A673 (cell line): Measurements from ENCODE around the gene MYO6. TPM values are rescaled to one million over a fixed set of nuclear protein-coding genes. Genes with fewer than 3 reads are reported as not detected.

ENCODE experiments used
- BruUV-seq: library from RNA; stranded (reverse); fragments of 400-500 nt; replicated peaks from 2 replicates; lab custom pipeline; 2021; lab: Mats Ljungman, UMichigan
- CTCF ChIA-PET: fragments of 300-600 bp; sonication (Branson Sonifier 250); formaldehyde crosslinking; loops from one replicate; lab custom pipeline; 2022; ENCODE audit warnings: antibody characterized with exemption; lab: Charles Lee
- POLR2A ChIA-PET: fragments of 300-600 bp; sonication (Branson Sonifier 250); formaldehyde crosslinking; loops from one replicate; lab custom pipeline; 2022; ENCODE audit warnings: antibody characterized with exemption; ENCODE audit not compliant: low non-redundant PET; lab: Charles Lee
- DNase-seq: peaks from one replicate; pipeline ENCODE4 v3.0.0-alpha.2; 2015; ENCODE audit warnings: low spot score
- H3K27ac ChIP-seq: fragments of 200-600 bp; sonication (generic); 2 replicates; pipeline ENCODE4 v1.5.1; 2016; ENCODE audit warnings: mixed run types, low read depth, mild to moderate bottlenecking, mixed read lengths, antibody characterized with exemption, low read length; ENCODE audit not compliant: poor library complexity, severe bottlenecking
- H3K27me3 ChIP-seq: fragments of 200-600 bp; sonication (generic); replicated peaks from 2 replicates; pipeline ENCODE4 v1.6.1; 2017; ENCODE audit warnings: mixed run types, low read depth, mild to moderate bottlenecking, mixed read lengths, antibody characterized with exemption, low read length; ENCODE audit not compliant: insufficient read depth, poor library complexity
- H3K36me3 ChIP-seq: fragments of 200-600 bp; sonication (generic); 2 replicates; pipeline ENCODE4 v1.6.1; 2016; ENCODE audit warnings: mixed run types, mild to moderate bottlenecking, mixed read lengths, antibody characterized with exemption, low read length; ENCODE audit not compliant: insufficient read depth, poor library complexity, severe bottlenecking
- H3K4me1 ChIP-seq: fragments of 200-600 bp; sonication (generic); 2 replicates; pipeline ENCODE4 v1.6.1; 2017; ENCODE audit warnings: mixed run types, mild to moderate bottlenecking, mixed read lengths, antibody characterized with exemption, low read length; ENCODE audit not compliant: insufficient read depth, poor library complexity, severe bottlenecking
- H3K4me3 ChIP-seq: fragments of 200-600 bp; sonication (generic); 2 replicates; pipeline ENCODE4 v1.5.1; 2016; ENCODE audit warnings: low read depth, mixed run types, mild to moderate bottlenecking, mixed read lengths, low read length; ENCODE audit not compliant: poor library complexity, severe bottlenecking
- H3K9me3 ChIP-seq: fragments of 200-600 bp; sonication (generic); 2 replicates; pipeline ENCODE4 v1.6.1; 2016; ENCODE audit warnings: mixed run types, low read depth, mild to moderate bottlenecking, mixed read lengths, antibody characterized with exemption, low read length; ENCODE audit not compliant: poor library complexity, severe bottlenecking
- CTCF ChIP-seq: fragments of 300-800, 200-600 bp; sonication (generic); conservative IDR thresholded peaks from 2 replicates; pipeline ENCODE4 v1.5.1; 2017; ENCODE audit warnings: low read depth, mild to moderate bottlenecking, antibody characterized with exemption, low read length, moderate library complexity, mixed read lengths
- EZH2 ChIP-seq: fragments of 200-600 bp; sonication (generic); IDR thresholded peaks from 2 replicates; pipeline ENCODE4 v1.6.1; 2017; ENCODE audit warnings: borderline replicate concordance, low read depth, mild to moderate bottlenecking, mixed read lengths, antibody characterized with exemption, low read length; ENCODE audit not compliant: poor library complexity, severe bottlenecking
- intact Hi-C: fragments of 100-400 bp; cut with micrococcal nuclease; formaldehyde crosslinking; loops from one replicate; pipeline ENCODE4 v1.10.0; 2022; ENCODE audit not compliant: unreplicated experiment
- total RNA-seq: library from RNA; stranded (reverse); gene quantifications from 2 replicates; pipeline ENCODE4 v1.2.3, GENCODE V29; 2021

Gene MYO6
- total RNA-seq, 1 experiment from 2014 or later: 1.8 TPM

DNA sequence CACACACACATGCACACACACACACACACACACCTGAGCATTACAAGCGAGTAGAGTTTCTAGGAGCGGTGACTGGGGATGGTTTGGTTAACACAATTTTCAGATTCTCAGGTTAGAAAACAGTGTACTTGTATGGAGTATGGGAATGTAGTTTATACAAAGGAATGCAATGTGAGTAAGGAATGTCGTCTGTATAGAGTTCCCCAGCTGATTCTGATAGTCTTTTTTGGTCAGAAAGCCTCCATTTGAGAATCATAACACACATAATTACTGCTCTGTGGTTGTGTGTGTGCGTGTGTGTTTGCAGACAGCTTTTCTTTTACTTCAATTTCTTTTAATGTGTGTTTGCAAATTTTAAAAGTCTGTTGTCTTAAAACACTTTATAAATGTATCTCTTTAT is 93.2 kb downstream of the MYO6 start:
- Histone ChIP-seq H3K27me3 (no peaks in the 10 kb centered on the region), H3K27ac (no peak overlapping the region), H3K36me3 (no peaks in the 10 kb centered on the region), H3K4me1 (no peaks in the 10 kb centered on the region), H3K4me3 (no peak overlapping the region), H3K9me3 (no peaks in the 10 kb centered on the region)
- CTCF ChIA-PET: no interaction called here
- BruUV-seq: no TSS peak
- intact Hi-C loops: no loop called here
- POLR2A ChIA-PET: no interaction called here
- no peak for TF ChIP-seq EZH2
- TF ChIP-seq CTCF: no peak
- DNase-seq: no peak

DNA sequence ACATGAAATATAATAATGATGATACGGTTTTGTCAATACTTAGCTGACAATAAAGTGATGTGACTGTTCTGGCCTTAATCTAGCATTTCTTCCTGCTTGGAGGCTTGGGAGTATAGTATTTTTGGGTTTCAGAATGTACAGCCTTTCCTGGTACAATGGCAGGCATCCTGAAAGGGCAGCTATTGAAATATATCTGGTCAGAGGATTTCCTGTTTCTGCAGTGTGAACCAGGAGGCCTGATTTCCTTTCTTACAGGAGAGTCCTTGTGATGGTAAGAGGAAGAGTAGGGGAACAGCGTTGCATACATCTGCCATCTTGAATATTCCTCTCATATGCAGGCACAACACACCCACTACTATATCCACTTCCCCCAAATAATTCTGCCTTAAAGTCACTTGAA is 93.7 kb downstream of the MYO6 start:
- intact Hi-C loops: no loop called here
- H3K9me3 ChIP-seq: no peaks in the 10 kb centered on the region
- no peak for TF ChIP-seq CTCF
- no peak for TF ChIP-seq EZH2
- H3K27ac ChIP-seq: no peak overlapping the region
- no TSS peak for BruUV-seq
- ChIA-PET CTCF (no interaction called here), POLR2A (no interaction called here)
- no peaks in the 10 kb centered on the region for H3K4me1 ChIP-seq
- H3K27me3 ChIP-seq: no peaks in the 10 kb centered on the region
- DNase-seq: no peak
- H3K4me3 ChIP-seq: no peak overlapping the region
- H3K36me3 ChIP-seq: no peaks in the 10 kb centered on the region

DNA sequence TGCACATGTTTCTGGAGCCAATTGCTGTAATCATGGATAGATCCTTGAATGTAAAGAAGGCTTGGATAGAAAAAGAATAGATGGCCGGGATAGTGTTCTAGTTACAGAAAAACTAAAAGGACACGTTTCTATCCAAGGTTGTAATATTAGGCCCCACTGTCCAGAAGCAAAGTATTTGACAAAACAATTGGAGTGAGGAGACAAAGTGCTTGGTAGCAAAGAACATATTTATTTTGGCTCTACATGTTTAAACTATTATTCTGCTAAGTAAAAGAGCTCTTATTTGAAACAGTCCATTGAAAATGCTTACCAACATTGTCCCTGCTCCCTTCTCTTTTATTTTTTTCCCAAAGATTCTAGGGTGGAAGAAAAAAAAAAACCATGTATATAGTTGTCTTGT is 94.4 kb downstream of the MYO6 start:
- no peak for DNase-seq
- Histone ChIP-seq H3K27me3 (no peaks in the 10 kb centered on the region), H3K4me3 (no peak overlapping the region), H3K9me3 (no peaks in the 10 kb centered on the region), H3K27ac (no peak overlapping the region), H3K4me1 (no peaks in the 10 kb centered on the region), H3K36me3 (no peaks in the 10 kb centered on the region)
- ChIA-PET POLR2A (no interaction called here), CTCF (no interaction called here)
- intact Hi-C loops: no loop called here
- TF ChIP-seq EZH2 (no peak), CTCF (no peak)
- BruUV-seq: no TSS peak
